GM19193 (cell line): ENCODE data around the gene TMEM117.

Source experiments
- POLR2A ChIP-seq: IDR thresholded peaks from 4 replicates; pipeline ENCODE4 v1.6.1; 2011; ENCODE audit not compliant: insufficient read depth, insufficient read length; ENCODE audit errors: extremely low read depth

TMEM117 gene

DNA sequence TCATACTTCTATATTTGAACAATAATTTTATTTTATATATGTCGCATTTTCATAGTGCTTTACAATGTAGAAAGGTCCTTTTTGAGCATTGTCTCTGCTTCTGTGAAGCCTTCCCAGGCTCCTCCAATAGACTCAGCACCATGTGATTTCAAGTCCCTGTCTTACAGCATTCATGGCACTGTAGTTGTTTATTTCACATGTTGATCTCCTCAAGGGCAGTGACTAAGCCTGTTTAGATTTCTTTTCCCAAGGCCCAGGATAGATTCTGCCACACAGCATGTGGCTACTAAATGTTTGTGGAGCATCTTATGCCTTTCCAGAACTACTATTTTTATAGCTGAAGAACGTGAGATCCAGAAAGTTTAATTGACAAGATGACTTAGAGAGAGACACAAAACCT lies 391.7 kb downstream of the TMEM117 start:
- no peak for TF ChIP-seq POLR2A

- no peak for TF ChIP-seq POLR2A
Observed at GRCh38 chr12:44229846-44230245, 394.0 kb downstream of the TMEM117 start.

DNA sequence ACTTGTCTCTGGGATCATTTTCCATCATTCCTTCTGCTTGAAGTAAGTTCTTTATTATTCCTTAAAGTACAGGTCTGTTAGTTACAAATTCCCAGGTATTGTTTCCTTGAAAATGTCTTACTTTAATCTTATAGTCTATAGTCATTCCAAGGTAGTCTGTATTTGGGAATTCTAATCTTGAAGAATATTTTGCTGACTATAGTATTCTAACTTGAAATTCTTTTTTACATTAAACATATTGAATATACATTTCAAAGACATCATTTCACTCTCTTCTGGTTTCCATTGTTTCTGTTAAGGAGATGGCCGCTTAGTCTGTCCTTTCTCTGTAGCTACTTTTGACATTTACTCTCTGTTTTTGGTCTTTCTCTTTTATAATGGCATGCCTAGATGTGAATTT lies 399.8 kb downstream of the TMEM117 start:
- no peak for TF ChIP-seq POLR2A

- TF ChIP-seq POLR2A, result no peak
Observed at GRCh38 chr12:44240186-44240585, 404.3 kb downstream of the TMEM117 start.

GRCh38 chr12:44245932-44246331 lies 410.1 kb downstream of the TMEM117 start:
- TF ChIP-seq POLR2A, result no peak

DNA sequence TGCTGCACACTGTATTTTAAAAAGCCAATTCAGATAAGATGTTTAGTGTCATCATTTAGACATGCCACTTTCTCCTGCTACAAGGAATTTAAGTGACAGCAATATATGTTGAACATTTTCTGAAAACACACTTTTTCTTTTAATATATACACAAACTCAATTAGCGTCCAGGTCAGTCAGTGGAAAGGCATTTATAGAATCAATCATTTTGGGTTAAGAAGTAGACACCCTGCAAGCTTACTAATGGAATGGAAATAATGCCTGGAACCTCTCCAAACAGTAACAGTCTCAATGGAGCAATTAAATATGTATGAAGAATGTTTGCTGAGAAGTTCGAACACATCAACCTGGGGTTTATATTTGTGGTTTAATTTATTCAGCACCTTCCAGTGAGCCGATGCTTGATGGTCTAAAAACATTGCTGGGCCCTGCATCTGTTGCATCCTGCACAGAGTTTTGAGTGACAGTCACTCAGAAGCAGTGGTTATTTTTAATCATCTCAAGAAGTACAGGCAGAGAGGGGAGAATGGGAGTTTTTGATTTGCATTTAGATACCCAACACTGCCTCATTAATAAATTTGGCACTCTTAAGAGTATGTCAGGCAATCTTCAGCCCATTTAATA lies 410.7 kb downstream of the TMEM117 start:
- no peak for TF ChIP-seq POLR2A

GRCh38 chr12:44247588-44247987 lies 411.7 kb downstream of the TMEM117 start:
- no peak for TF ChIP-seq POLR2A

DNA sequence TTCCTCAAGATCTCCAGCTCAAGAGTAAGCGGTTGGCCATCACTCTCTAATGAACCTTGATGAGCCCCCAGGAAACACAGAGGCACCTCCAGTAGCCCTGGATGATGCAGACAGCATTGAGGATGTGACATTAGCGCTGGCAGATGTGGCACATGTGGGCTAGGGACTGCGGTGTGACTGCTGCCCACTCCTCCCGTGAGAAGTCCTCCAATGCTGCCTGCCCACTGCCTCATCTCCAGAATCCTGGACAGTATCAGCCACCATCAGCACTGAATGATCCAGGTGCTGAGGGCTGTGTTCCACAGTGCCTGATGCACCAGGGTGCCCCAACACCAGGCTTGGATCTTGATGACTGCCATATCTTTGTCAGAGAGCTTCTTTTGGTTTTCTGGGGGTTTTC lies 412.6 kb downstream of the TMEM117 start:
- no peak for TF ChIP-seq POLR2A

- no peak for TF ChIP-seq POLR2A
Observed at GRCh38 chr12:44253338-44253856, 417.5 kb downstream of the TMEM117 start.

DNA sequence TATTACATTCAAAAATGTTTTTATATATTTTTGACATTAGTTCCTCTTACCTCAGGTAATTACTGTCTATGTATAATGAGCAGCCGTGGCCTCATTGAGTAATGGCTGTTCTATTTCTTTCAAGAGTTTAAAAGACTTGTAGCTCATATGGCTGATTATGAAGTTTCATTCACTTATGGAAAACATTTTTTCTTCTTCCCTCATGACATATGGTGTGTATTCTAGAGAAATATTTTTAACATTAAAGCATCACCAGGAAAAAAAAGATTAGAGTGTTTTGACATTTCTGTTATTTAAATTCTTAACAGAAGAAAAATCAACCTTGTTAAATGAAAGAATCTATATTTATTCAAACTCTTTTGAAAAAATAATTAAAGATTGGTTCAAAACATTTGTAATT lies 422.4 kb downstream of the TMEM117 start:
- TF ChIP-seq POLR2A, result no peak

- TF ChIP-seq POLR2A, result no peak
Observed at GRCh38 chr12:44259890-44260289, 424.0 kb downstream of the TMEM117 start.

- TF ChIP-seq POLR2A, result no peak
Observed at GRCh38 chr12:44260581-44260980, 424.7 kb downstream of the TMEM117 start.

- no peak for TF ChIP-seq POLR2A
Observed at GRCh38 chr12:44285321-44285960, 449.6 kb downstream of the TMEM117 start.

- TF ChIP-seq POLR2A, result no peak
Observed at GRCh38 chr12:44286336-44286735, 450.5 kb downstream of the TMEM117 start.

DNA sequence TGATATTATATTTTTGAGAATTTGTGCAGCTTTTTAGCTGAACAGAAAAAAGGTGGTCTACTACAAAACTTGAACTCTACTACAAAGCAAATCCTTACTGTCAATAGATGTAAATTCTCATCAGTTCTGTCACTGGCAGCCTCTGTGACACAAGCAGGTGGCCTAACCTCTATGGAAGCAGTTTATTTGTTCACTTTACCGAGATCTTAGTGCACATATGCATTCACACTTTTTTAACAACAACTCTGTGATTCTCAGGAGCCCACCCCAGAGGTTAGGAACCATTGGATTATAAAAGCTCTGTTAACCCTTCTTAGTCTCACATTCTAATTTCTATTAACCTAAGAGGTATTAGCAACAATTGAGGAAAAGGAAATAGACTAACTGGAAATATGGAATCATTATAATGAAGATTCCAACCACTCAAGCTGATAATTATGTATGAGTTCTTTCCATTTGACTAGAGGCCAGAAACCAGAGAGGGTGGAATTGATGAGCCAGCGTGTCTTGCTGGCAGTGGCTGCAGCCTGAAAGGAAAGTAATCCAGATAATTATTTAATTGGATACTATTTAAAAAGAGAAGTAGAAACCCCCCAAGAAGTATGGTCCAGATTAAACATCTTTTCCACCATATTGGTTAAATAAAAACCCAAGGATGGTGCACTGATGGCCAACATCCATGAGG lies 451.1 kb downstream of the TMEM117 start:
- TF ChIP-seq POLR2A, result no peak

- TF ChIP-seq POLR2A, result no peak
Observed at GRCh38 chr12:44287545-44287944, 451.7 kb downstream of the TMEM117 start.
